H1 (cell line): Measurements from ENCODE around the gene SNTG2. TPM values are rescaled to one million over a fixed set of nuclear protein-coding genes. Genes with fewer than 3 reads are reported as not detected.

Experiments
- CTCF ChIA-PET: fragments of 300-600 bp; sonication (Branson Sonifier 250); formaldehyde crosslinking; loops from one replicate; lab custom pipeline; 2021; ENCODE audit not compliant: partially characterized antibody; lab: Charles Lee
- POLR2A ChIA-PET: fragments of 300-600 bp; sonication (Branson Sonifier 250); formaldehyde crosslinking; loops from one replicate; lab custom pipeline; 2021; ENCODE audit warnings: inconsistent platforms; ENCODE audit not compliant: partially characterized antibody; lab: Charles Lee
- DNase-seq, 2 experiments: peaks; one replicate each; pipeline versions ENCODE4 v3.0.0 to v3.0.0-alpha.2; 2010 to 2022; ENCODE audit warnings: low spot score in 2 of 2, low read depth in 1 of 2, mixed read lengths in 1 of 2
- FAIRE-seq: peaks from 2 replicates; lab custom pipeline; 2011; peaks lifted over from hg19 to GRCh38; lab: Jason Lieb, UNC
- H2AFZ ChIP-seq: 2 replicates; pipeline ENCODE4 v1.8.1; 2012; ENCODE audit warnings: low read length, inconsistent platforms
- H2AK5ac ChIP-seq: 2 replicates; pipeline ENCODE4 v1.6.1; 2013; ENCODE audit warnings: low read depth, low read length
- H2BK120ac ChIP-seq: replicated peaks from 2 replicates; pipeline ENCODE3; 2013; ENCODE audit warnings: low read depth, low read length, inconsistent platforms
- H2BK12ac ChIP-seq: 2 replicates; pipeline ENCODE4 v1.6.1; 2013; ENCODE audit warnings: low read depth, low read length
- H2BK15ac ChIP-seq: 2 replicates; pipeline ENCODE4 v1.6.1; 2013; ENCODE audit warnings: low read length
- H2BK20ac ChIP-seq: 2 replicates; pipeline ENCODE4 v1.6.1; 2013; ENCODE audit warnings: low read length
- H2BK5ac ChIP-seq: 2 replicates; pipeline ENCODE4 v1.6.1; 2013; ENCODE audit warnings: low read depth, low read length
- H3K14ac ChIP-seq: 2 replicates; pipeline ENCODE4 v1.6.1; 2013; ENCODE audit warnings: inconsistent platforms; ENCODE audit not compliant: insufficient read length
- H3K18ac ChIP-seq: 2 replicates; pipeline ENCODE4 v1.6.1; 2013; ENCODE audit warnings: low read length; ENCODE audit errors: extremely low read depth
- H3K23ac ChIP-seq: 2 replicates; pipeline ENCODE4 v1.6.1; 2013; ENCODE audit warnings: inconsistent platforms; ENCODE audit not compliant: insufficient read length
- H3K23me2 ChIP-seq: 2 replicates; pipeline ENCODE4 v1.6.1; 2013; ENCODE audit warnings: low read depth, low read length
- H3K27ac ChIP-seq: 2 replicates; pipeline ENCODE4 v1.6.1; 2011; ENCODE audit warnings: low read depth, low read length, inconsistent platforms
- H3K27me3 ChIP-seq, 4 experiments: replicated peaks in 1 of 4; 1 replicate in 1 of 4; 2 replicates in 3 of 4; pipeline versions ENCODE4 v1.6.1 to v1.8.1; 2011 to 2013; ENCODE audit warnings: low read length in 3 of 4, mild to moderate bottlenecking in 3 of 4, inconsistent platforms in 2 of 4, mixed read lengths in 2 of 4, moderate library complexity in 1 of 4; ENCODE audit not compliant: control insufficient read depth in 3 of 4, insufficient read depth in 3 of 4; ENCODE audit errors: extremely low read depth in 1 of 4
- H3K36me3 ChIP-seq, 4 experiments: 2 replicates each; pipeline versions ENCODE4 v1.6.1 to v1.8.1; 2011 to 2013; ENCODE audit warnings: mild to moderate bottlenecking in 4 of 4, low read length in 3 of 4, moderate library complexity in 2 of 4, control low read depth in 1 of 4, inconsistent platforms in 1 of 4; ENCODE audit not compliant: insufficient read depth in 4 of 4, control insufficient read depth in 2 of 4
- H3K4ac ChIP-seq: replicated peaks from 2 replicates; pipeline ENCODE3; 2013; ENCODE audit warnings: low read length, low read depth, mixed read lengths, inconsistent platforms; ENCODE audit not compliant: insufficient read length
- H3K4me1 ChIP-seq, 4 experiments: replicated peaks in 1 of 4; 1 replicate in 1 of 4; 2 replicates in 3 of 4; pipeline versions ENCODE4 v1.6.1 to v1.8.1; 2011 to 2013; ENCODE audit warnings: low read length in 3 of 4, inconsistent platforms in 2 of 4, mixed read lengths in 1 of 4; ENCODE audit not compliant: insufficient read depth in 4 of 4, control insufficient read depth in 3 of 4
- H3K4me2 ChIP-seq, 2 experiments: 2 replicates each; pipeline versions ENCODE4 v1.6.1 to v1.8.1; 2011 to 2013; ENCODE audit warnings: low read depth in 2 of 2, low read length in 2 of 2, control low read depth in 1 of 2, inconsistent platforms in 1 of 2, mild to moderate bottlenecking in 1 of 2; ENCODE audit not compliant: insufficient read depth in 1 of 2
- H3K4me3 ChIP-seq, 4 experiments: fragments of 200-600, 300-600 bp in 1 of 4; sonication (generic), shearing (Covaris generic), sonication (Bioruptor Twin) in 1 of 4; 2 replicates each; pipeline versions ENCODE4 v1.5.1 to v1.8.1; 2011 to 2016; ENCODE audit warnings: low read length in 4 of 4, low read depth in 3 of 4, control low read depth in 2 of 4, inconsistent platforms in 2 of 4, mild to moderate bottlenecking in 2 of 4, mixed read lengths in 1 of 4, moderate library complexity in 1 of 4; ENCODE audit not compliant: insufficient read depth in 2 of 4; ENCODE audit errors: extremely low read depth in 1 of 4
- H3K56ac ChIP-seq: replicated peaks from 2 replicates; pipeline ENCODE3; 2013; ENCODE audit warnings: low read depth, mild to moderate bottlenecking, mixed read lengths, low read length, inconsistent platforms; ENCODE audit not compliant: insufficient read length
- H3K79me1 ChIP-seq: 2 replicates; pipeline ENCODE4 v1.6.1; 2013; ENCODE audit warnings: low read depth, low read length, control low read depth
- H3K79me2 ChIP-seq, 2 experiments: 2 replicates each; pipeline versions ENCODE4 v1.6.1 to v1.8.1; 2012 to 2013; ENCODE audit warnings: low read length in 2 of 2, mild to moderate bottlenecking in 2 of 2, inconsistent platforms in 1 of 2; ENCODE audit not compliant: insufficient read depth in 2 of 2, control insufficient read depth in 1 of 2
- H3K9ac ChIP-seq, 4 experiments: replicated peaks in 1 of 4; 1 replicate in 1 of 4; 2 replicates in 3 of 4; pipeline versions ENCODE4 v1.6.1 to v1.8.1; 2011 to 2013; ENCODE audit warnings: low read depth in 3 of 4, low read length in 3 of 4, control low read depth in 2 of 4, mild to moderate bottlenecking in 2 of 4, moderate library complexity in 2 of 4, inconsistent platforms in 1 of 4; ENCODE audit errors: extremely low read depth in 1 of 4
- H3K9me3 ChIP-seq, 2 experiments: 2 replicates each; pipeline versions ENCODE4 v1.6.1 to v1.8.1; 2012 to 2013; ENCODE audit warnings: mild to moderate bottlenecking in 2 of 2, moderate library complexity in 2 of 2, control low read depth in 1 of 2, inconsistent platforms in 1 of 2, low read depth in 1 of 2, low read length in 1 of 2, mixed read lengths in 1 of 2; ENCODE audit not compliant: insufficient read depth in 2 of 2
- H4K20me1 ChIP-seq, 2 experiments: replicated peaks in 1 of 2; 2 replicates each; pipeline versions ENCODE3 to v1.8.1; 2011 to 2013; ENCODE audit warnings: inconsistent platforms in 2 of 2, low read length in 2 of 2, mild to moderate bottlenecking in 1 of 2; ENCODE audit not compliant: insufficient read depth in 2 of 2, control insufficient read depth in 1 of 2
- H4K5ac ChIP-seq: 2 replicates; pipeline ENCODE4 v1.6.1; 2013; ENCODE audit warnings: low read length, low read depth, mixed read lengths, inconsistent platforms; ENCODE audit not compliant: insufficient read length
- H4K8ac ChIP-seq: 2 replicates; pipeline ENCODE4 v1.8.0; 2013; ENCODE audit warnings: mild to moderate bottlenecking, moderate library complexity, low read length, inconsistent platforms; ENCODE audit not compliant: insufficient read depth; ENCODE audit errors: extremely low read depth
- H4K91ac ChIP-seq: replicated peaks from 2 replicates; pipeline ENCODE3; 2013; ENCODE audit warnings: low read length, mixed read lengths, inconsistent platforms; ENCODE audit not compliant: insufficient read length
- BRCA1 ChIP-seq: IDR thresholded peaks from 2 replicates; pipeline ENCODE4 v1.6.1; 2012; ENCODE audit warnings: low read depth, low read length, improper control_type of control experiment
- CHD1 ChIP-seq: IDR thresholded peaks from 2 replicates; pipeline ENCODE4 v1.6.1; 2012; ENCODE audit warnings: low read depth, low read length, improper control_type of control experiment
- CHD2 ChIP-seq: IDR thresholded peaks from 2 replicates; pipeline ENCODE4 v1.6.1; 2012; ENCODE audit warnings: low read length, improper control_type of control experiment
- CREB1 ChIP-seq: IDR thresholded peaks from 2 replicates; pipeline ENCODE4 v1.6.1; 2012; ENCODE audit warnings: inconsistent platforms
- NANOG ChIP-seq: IDR thresholded peaks from 2 replicates; pipeline ENCODE4 v1.6.1; 2011; ENCODE audit warnings: low read length, low read depth, mild to moderate bottlenecking, inconsistent platforms; ENCODE audit not compliant: insufficient read depth, poor library complexity, severe bottlenecking
- SIRT6 ChIP-seq: IDR thresholded peaks from one replicate; pipeline ENCODE4 v1.7.1; 2012; ENCODE audit warnings: low read length, inconsistent platforms
- SP4 ChIP-seq: IDR thresholded peaks from 2 replicates; pipeline ENCODE4 v1.6.1; 2012; ENCODE audit warnings: low read length, inconsistent platforms
- TEAD4 ChIP-seq: IDR thresholded peaks from 2 replicates; pipeline ENCODE4 v1.6.1; 2012; ENCODE audit warnings: low read depth, low read length, inconsistent platforms, mixed read lengths
- YY1 ChIP-seq: IDR thresholded peaks from 2 replicates; pipeline ENCODE4 v1.6.1; 2011; ENCODE audit warnings: low read depth, mild to moderate bottlenecking, low read length
- WGBS, 2 experiments: shearing (Covaris generic) in 1 of 2; methylation state at CpG; one replicate each; pipeline versions ENCODE4 v1.1.6 to v1.1.7; 2013 to 2015; ENCODE audit warnings: low lambda C conversion rate in 2 of 2, mixed read lengths in 2 of 2, inconsistent platforms in 1 of 2, low coverage in 1 of 2, missing lambda C conversion rate in 1 of 2; ENCODE audit not compliant: insufficient replicate concordance in 2 of 2, insufficient coverage in 1 of 2, insufficient read length in 1 of 2; ENCODE audit errors: extremely low coverage in 1 of 2, missing lambda C conversion rate in 1 of 2; 5-methylcytosine and 5-hydroxymethylcytosine counted together
- polyA plus RNA-seq, 7 experiments: library from polyadenylated mRNA; depleted of rRNA in 3 of 7; stranded (reverse) in 5 of 7; unstranded in 2 of 7; fragments of >200 nt in 5 of 7; fragments of 200-250 nt in 2 of 7; gene quantifications; 1 replicate in 5 of 7; 2 replicates in 1 of 7; 4 replicates in 1 of 7; pipeline versions ENCODE4 v1.2.1 to v1.2.3, GENCODE V29; 2011 to 2013; ENCODE audit warnings: missing spikeins in 2 of 7, mixed read lengths in 2 of 7
- total RNA-seq: library from RNA; stranded (reverse); fragmentation: NEBNext Ultra II Directional; extraction: Animal tissue kit (Norgen Biotek cat#: 25700); gene quantifications from 2 replicates; pipeline ENCODE4 v1.2.1, GENCODE V29; 2021

SNTG2 gene
- total and polyA plus RNA-seq, 2 of the 8 experiments (the other 6 are each of a cell fraction or from before 2014, with no cell fraction given), result 6.6 to 18.1 TPM

- Histone ChIP-seq H3K18ac (no peak within 1 kb of the TSS), H3K9me3 (no peaks in the 10 kb centered on the region), H3K4ac (no peak within 1 kb of the TSS), H3K4me1 (no peaks in the 10 kb centered on the region; a peak in 2 of 7 replicates), H3K4me3 (no peak within 1 kb of the TSS), H3K23me2 (no peaks in the 10 kb centered on the region), H2BK15ac (no peak within 1 kb of the TSS), H3K27ac (no peak within 1 kb of the TSS), H3K14ac (no peak within 1 kb of the TSS), H4K8ac (no peak within 1 kb of the TSS), H3K79me2 (no peaks in the 10 kb centered on the region), H4K91ac (no peak within 1 kb of the TSS), H4K20me1 (no peaks in the 10 kb centered on the region), H2BK120ac (no peak within 1 kb of the TSS), H3K36me3 (no peaks in the 10 kb centered on the region), H2BK12ac (no peak within 1 kb of the TSS), H2BK5ac (no peak within 1 kb of the TSS), H3K56ac (no peak within 1 kb of the TSS), H3K27me3 (peaks cover 0 to 5% (median 2%) of the 10 kb centered on the region in 4 experiments; a peak in 3 of 7 replicates), H3K9ac (no peak within 1 kb of the TSS), H2AK5ac (no peak within 1 kb of the TSS), H4K5ac (no peak within 1 kb of the TSS), H2AFZ (no peak within 1 kb of the TSS), H3K4me2 (no peak within 1 kb of the TSS), H2BK20ac (no peak within 1 kb of the TSS), H3K23ac (no peak within 1 kb of the TSS), H3K79me1 (no peaks in the 10 kb centered on the region)
- POLR2A ChIA-PET, result no interaction called here
- DNase-seq (no peak), FAIRE-seq (no peak)
- no peak for TF ChIP-seq CHD2
- no peak for TF ChIP-seq BRCA1
- TF ChIP-seq YY1, result no peak
- no peak for TF ChIP-seq NANOG
- TF ChIP-seq SIRT6, result no peak
- no peak for TF ChIP-seq TEAD4
- no peak for TF ChIP-seq CHD1
- no peak for TF ChIP-seq SP4
- no peak for TF ChIP-seq CREB1
- WGBS, 2 experiments, result 84% methylated on average over 15 of the region's 15 CpGs; no CpG with 5 or more reads in 1 of the 2 experiments
- CTCF ChIA-PET, result no interaction called here
Measured at GRCh38 chr2:1413156-1413710, 462.6 kb downstream of the SNTG2 start, which contains the start of gene TPO. TSS of gene TPO (plus strand) at chr2:1413463. CDS start at chr2:1414409, 946 bp downstream.
